Stimulated activated CD8-positive, alpha-beta memory T cell treated with anti-CD3 and anti-CD28 coated beads, Interleukin-15, amount 100 ng/mL, for 1 hour (primary cell): ENCODE data around the gene CSNK1D.

Experiments used
- DNase-seq: peaks from one replicate; pipeline ENCODE4 v3.0.0-alpha.2; 2020; ENCODE audit warnings: low read depth

The CSNK1D gene

GRCh38 chr17:82238472-82239201, 34.9 kb downstream of the CSNK1D start:
- no peak for DNase-seq

- DNase-seq = no peak
Observed at GRCh38 chr17:82237746-82238471, 35.6 kb downstream of the CSNK1D start.

GRCh38 chr17:82237083-82237745, 36.3 kb downstream of the CSNK1D start:
- DNase-seq = no peak

DNA sequence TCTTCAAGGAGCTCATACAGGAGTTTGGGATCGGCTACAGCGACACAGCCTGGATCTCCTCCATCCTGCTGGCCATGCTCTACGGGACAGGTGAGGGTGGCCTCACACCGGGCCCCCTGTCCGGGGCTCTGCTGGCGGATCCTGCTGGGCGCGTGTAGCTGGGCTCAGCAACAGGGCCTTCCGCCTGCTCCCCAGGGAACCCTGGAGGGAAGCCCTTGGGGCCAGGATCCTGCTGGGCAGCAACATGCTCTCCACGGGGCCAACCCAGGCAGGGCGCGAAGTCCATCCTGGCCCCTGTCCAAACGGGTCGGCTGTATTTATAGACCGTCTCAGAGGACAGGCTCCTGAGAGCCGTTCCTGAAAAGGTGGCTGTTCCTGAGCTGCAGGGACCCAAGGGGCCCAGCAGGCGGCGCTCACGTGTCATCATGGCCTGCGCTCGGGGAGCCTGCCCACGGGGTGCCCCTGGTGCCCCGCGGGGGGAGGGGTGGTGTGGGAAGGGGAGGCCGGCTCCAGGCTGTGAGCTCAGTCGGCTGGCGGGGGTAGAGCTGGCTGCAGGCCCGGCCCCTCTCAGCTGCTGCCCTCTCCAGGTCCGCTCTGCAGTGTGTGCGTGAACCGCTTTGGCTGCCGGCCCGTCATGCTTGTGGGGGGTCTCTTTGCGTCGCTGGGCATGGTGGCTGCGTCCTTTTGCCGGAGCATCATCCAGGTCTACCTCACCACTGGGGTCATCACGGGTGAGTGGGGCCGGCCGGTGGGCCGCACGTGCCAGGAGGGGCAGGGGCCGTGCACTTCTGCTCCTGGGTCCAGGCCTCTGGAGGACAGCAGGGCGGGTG, 37.1 kb downstream of the CSNK1D start:
- no peak for DNase-seq

- DNase-seq = no peak
Observed at GRCh38 chr17:82235775-82236141, 37.7 kb downstream of the CSNK1D start.

GRCh38 chr17:82235056-82235774, 38.3 kb downstream of the CSNK1D start:
- DNase-seq = no peak

GRCh38 chr17:82234211-82235055, 39.1 kb downstream of the CSNK1D start:
- DNase-seq = no peak

DNA sequence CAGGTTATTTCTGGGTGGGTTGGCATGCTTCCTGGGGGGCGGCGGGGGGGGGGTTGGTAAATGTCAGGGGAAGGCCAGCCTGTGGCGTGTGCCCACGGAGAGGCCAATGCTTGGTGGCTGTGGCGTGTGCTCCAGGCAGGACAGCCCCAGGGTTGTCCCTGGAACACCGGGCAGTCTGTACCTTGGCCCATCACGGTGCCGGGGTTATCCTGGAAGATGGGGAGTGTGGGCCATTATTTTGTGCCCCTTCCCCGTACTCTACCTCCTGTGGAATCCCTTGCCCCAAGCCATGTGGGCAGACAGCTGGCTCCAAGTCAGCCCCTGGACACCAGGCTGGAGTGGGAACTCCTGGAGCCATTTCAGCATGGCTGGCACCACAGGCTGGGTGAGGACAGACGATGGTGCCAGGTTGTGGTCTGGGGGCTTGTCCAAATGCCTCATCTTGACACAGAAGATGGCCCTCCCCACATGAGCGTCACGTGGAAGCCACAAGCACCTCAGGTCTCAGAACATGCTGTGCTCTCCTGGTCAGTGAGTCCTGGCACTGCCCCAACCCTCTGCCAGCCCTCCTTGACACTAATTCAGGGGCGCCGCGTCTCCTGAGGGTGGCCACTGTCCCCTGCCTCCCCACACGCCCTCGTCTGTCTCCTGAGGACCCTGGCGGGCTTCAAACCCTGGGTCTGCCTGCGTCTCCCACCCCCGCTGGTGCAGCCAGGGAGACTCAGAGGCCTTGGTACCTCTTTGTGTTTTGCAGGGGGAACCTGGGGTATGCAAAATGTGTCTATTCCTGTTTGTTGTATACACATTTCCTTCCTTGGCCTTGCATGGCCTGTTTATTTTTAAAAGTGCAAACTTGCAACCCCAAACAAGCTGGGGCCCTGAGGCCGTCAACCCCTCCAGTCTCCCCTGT, 40.4 kb downstream of the CSNK1D start:
- DNase-seq = no peak

- no peak for DNase-seq
Observed at GRCh38 chr17:82232322-82232820, 41.1 kb downstream of the CSNK1D start.

DNA sequence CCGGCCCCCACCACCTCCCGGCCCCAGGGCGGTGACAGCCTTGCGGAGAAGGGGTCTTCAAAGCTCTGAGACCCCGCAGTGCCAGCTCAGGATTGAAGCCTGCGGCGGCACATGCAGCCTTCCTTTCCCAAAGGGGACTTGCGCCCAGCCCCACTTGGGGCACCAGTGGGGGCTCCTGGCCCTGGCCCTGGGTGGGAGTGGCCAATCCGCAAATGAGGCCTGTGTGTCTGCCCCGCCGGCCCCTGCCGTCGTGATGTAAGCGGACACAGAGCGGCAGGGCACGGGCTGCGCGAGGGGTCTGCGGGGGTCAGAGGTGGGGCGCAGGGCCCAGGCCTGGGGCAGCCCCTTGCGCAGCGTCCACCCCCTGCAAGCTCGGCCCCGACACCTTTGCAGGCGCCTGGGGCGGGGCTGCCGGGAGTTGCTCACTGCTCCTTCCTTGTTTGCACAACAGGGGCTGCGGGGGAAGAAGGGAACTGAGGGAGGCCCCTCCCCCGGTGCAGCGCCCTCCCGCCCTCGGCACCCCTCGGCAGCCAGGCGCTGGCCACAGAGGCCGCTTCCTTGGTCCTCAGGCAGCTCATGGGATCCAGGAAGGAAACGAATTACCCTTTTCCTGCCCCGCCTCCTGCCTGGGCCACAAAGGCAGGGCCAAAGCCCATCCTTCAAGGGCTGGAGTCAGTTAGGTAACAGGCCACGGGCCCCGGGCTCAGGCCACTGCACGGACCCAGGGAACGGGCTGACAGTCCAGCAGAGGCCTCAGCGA, 41.8 kb downstream of the CSNK1D start:
- no peak for DNase-seq

DNA sequence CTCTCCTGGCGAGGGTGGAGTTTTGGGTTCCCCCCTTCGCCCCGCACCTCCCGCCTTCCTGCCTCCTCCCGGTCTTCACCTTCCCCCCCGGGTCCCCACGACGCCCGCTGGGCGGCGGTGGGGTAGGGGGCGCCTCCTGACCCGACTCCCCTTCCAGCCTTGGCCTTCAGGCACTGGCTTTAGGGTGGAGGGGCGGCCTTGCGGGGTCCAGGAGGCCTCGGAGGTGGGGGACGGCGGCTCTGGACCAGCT, 42.3 kb downstream of the CSNK1D start:
- DNase-seq = no peak

DNA sequence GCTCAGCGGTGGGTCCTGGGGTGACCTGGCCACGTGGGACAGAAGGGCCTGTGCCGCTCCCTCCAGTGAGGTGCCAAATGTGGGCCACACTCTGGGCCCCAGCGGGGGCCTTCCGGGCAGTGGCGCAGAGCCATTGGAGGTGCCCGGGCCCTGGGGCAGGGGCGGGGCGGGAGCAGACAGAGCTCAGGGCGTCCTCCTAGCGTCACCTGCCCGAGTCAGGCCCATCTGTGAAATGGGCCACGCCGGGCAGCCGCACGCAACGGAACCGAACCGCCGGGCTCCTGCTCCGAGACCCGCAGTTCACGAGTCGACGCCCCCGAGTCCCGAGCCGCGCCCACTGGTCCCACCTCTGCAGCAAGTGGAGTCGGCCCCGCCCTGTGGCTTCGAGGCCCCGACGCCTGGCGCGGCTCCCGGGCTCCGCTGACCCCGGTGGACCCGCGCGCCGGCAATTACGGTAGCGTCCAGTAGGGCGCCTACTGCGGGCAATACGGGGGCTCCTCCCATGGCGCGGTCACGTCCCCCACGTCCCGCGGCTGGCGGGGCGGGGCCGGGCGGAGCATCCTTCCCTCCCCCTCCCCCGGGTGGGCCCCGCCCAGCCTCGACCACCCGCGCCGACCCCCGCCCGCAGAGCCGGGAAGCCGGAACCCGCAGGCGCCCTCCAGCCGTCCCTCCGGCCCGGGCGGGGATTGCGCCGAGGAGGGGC, 42.7 kb downstream of the CSNK1D start:
- no peak for DNase-seq

DNA sequence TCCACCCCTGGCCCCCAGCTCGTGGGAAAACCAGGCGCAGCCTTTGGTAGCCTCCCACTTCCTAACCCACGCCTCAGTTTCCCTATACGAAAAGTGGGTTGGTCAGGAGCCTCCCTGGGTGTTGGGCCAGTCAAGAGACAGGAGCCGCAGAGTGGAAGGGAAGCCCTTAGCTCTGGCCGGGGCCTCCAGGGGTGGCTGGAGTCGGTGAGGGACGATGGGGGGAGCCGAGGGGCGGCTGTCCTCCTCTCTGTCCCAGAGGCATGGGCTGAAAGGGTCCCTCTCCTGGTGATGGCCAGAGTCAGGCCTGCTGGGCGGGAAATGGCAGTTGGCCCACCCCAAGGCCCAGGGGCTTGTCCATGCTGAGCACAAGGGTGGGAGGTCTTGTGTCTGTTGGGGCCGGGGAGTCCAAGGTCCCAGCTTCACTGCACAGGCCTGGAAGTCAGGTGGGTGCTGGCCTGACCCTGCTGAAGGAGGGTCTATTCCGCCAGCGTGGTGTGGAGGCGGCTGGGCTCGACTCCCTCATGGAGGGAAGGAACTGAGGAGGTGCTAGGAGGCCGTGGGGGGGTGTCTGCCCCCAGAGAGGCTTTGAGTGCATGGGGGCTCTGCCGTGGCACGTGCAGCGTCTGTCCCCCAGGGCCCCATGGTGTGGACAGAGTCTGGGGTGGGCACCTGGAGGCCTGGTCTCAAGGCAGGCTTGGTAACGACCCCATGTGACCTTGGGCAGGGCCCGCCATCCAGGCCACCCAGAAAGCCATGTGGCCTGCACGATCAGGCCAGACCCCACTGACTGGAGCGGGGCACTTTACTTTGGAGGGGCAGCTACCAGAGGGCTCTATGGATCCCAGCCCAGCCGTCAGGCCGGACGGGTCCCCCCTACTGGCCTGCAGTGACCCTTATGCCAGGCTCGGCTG, 43.5 kb downstream of the CSNK1D start:
- DNase-seq = no peak

DNA sequence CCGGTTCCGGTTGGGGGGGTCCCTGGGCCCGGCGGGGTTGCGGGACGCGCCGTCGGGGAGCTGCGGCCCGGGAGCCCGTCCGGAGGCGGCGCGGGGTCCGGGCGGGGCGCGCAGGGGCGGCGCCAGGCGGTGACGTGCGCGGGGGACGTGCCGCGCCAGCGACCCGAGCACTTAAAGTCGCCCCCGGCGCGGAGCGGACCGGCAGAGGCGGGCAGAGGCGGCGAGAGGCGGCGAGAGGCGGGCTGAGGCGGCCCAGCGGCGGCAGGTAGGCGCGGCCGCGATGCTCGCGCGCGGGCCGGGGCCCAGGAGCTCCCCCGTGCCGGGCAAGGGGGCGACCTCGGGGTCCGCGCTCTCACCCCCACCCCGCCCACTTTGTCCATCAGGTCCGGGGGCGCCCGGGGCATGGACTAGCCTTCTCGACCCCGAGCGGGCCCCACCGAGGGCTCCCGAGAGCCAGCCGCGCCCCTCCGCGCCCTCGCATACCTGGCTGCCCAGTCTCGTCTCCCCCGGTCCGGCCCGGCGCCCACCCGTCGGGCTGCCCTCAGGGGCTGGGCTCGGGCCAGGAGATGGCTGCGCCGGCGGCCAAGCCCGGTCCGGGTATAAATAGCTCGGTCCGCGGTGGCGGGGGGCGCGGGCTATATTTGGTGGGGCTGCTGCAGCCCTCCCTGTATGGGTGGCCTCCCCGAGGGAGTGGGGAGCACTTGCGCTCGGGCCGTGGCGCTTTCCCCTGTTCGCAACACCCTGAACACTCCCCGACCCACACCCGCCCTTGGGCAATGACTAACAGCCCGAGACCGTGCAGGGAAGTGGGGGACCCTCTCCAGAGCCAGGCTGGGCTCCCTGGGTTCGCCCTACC, 44.4 kb downstream of the CSNK1D start, which contains the start of gene SLC16A3:
TSS of gene SLC16A3 (plus strand) at position 201 of the 856 bp plus-strand sequence. CDS start 6,967 bp downstream, outside the sequence.
- DNase-seq = no peak

- no peak for DNase-seq
Observed at GRCh38 chr17:82228278-82228841, 45.1 kb downstream of the CSNK1D start.
